Measurements from ENCODE around the gene ZBTB7A.
A peak's percentile ranks its signal among the peaks of the same experiment; 100 is the strongest.
"Not testable (repeated sequence)": the region's sequence is repeated elsewhere in the genome, so short reads cannot be mapped to it uniquely, and the experiment has no call there.

The ZBTB7A gene

GRCh38 chr19:4014541-4015491 lies 51.9 kb downstream of the ZBTB7A start:
- peak; percentile 32 for DNase-seq (ENCODE audit: low spot score)

GRCh38 chr19:4013886-4014540 lies 52.7 kb downstream of the ZBTB7A start:
- DNase-seq (ENCODE audit: low spot score): peak; percentile 12

DNA sequence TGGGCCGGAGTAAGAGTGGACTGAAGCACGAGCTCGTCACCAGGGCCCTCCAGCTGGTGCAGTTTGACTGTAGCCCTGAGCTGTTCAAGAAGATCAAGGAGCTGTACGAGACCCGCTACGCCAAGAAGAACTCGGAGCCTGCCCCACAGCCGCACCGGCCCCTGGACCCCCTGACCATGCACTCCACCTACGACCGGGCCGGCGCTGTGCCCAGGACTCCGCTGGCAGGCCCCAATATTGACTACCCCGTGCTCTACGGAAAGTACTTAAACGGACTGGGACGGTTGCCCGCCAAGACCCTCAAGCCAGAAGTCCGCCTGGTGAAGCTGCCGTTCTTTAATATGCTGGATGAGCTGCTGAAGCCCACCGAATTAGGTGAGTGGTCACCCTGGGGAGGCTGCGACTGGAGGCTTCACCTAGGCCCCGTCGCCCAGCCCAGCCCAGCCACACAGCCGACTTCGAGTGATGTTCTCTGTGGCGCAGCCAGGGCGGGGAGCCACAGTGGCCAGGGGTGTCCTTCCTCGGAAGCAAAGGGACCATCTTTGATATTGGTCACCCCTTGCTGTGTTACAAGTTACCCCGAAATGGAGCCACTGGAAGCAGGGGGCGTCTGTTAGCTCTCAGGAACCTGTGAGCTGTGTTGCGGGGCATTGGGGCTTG lies 53.6 kb downstream of the ZBTB7A start:
- DNase-seq (ENCODE audit: low spot score): peak; percentile 14

DNA sequence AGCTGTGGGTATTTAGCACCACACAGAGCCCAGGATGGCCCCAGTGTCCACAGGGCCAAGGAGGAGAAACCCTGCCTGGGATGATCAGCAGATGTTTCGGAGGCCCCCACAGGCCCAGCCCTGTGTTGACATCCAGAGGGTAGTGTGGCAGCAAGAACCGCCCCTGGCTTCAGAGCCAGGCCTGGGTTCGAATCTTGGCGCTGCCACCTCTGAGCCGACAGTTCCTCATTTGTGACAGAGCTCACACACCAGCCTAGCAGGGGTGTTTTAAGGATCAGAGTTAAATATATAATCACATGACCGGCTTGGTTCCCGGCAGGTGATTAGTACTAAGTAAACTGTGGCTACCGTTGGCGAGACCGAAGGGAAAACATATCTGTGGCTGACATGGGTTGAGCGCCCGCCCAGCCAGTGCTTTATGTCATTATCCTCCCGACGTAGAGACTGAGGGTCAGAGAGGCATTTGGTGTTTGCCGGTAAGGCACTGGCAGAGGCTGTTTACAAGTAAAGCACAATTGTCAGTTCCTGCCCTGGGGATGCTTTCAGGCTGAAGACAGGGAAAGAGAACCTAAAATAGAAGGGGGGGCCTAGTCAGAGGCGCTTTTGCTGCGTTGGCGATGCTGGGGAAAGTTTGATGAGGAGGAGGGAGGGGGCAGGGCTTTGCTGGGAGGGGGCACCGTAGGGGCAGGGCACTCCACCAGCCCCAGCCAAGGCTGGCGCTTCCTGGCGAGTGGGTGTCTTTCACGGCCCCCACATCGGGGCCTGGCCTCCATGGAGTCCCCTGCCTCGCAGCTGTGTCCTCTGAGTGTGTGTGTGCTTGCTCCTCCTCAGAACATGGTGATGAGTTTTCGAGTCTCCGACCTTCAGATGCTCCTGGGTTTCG lies 54.4 kb downstream of the ZBTB7A start:
- DNase-seq (ENCODE audit: low spot score): peak; percentile 24

GRCh38 chr19:4011430-4011829 lies 55.3 kb downstream of the ZBTB7A start:
- not testable (repeated sequence) for DNase-seq (ENCODE audit: low spot score)

DNA sequence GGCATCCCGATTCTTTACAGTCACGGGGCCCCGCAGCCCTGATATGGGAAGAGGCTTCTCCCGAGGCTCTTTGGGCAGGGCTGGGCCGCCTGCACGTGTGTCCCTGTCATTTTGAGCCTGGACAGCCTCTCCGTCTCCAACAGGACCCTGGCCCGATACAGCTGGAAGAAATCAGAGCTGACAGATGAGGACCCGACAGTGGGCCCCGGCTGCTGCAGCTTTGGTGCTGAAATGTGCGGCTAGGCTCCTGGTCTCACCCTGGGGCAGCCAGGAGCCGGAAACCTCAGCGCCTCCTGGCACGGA lies 55.9 kb downstream of the ZBTB7A start:
- DNase-seq (ENCODE audit: low spot score): no peak

- peak; percentile 44 for DNase-seq (ENCODE audit: low spot score)
Observed at GRCh38 chr19:4009990-4010807, 56.5 kb downstream of the ZBTB7A start.

- peak; percentile 52 for DNase-seq (ENCODE audit: low spot score)
Observed at GRCh38 chr19:4007836-4008539, 58.7 kb downstream of the ZBTB7A start.

DNA sequence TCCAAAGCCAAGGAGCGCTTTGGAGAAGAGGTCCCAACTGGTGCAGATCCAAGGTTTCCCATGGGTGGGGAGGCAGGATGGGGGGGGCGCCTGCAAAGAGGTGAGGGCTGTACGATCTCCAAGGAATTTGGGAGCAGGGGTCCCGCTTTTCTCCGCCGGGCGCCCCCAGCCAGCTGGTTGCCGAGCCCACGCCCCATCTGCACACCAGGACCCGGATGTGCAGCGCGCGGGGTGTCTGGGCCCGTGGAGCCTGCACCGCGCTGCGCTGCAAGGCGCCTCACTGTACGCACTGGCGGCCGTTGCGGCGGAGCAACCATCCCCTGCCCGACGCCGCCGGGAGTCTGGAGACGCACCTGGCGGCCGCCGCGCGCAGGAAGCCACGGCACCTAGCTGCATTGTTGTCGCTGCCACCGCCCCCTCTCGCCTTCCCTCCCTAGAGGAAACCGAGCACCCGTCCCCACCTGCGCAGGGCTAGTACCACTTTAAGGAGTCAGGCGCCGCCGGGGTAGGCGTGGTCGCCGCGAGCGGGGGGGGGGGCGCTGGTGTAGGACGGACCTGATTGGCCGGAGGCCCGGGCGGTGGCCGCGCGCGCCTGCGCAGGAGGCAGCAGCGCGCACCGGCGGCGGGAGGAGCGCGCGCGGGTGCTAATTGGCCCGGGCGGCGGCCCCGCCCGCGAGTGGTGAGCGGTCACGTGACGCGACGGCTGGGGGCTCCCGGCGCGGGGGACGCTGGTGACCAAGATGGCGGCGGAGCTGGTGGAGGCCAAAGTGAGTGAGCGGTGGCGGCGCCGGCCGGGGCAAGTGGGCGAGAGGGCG lies 59.5 kb downstream of the ZBTB7A start, which contains the start of gene PIAS4:
TSS of gene PIAS4 (plus strand) at position 716 of the 815 bp plus-strand sequence. CDS start at position 741, 25 bp downstream.
- peak; percentile 100 for DNase-seq (ENCODE audit: low spot score)

GRCh38 chr19:4005436-4005835 lies 61.3 kb downstream of the ZBTB7A start:
- DNase-seq (ENCODE audit: low spot score): not testable (repeated sequence)

DNA sequence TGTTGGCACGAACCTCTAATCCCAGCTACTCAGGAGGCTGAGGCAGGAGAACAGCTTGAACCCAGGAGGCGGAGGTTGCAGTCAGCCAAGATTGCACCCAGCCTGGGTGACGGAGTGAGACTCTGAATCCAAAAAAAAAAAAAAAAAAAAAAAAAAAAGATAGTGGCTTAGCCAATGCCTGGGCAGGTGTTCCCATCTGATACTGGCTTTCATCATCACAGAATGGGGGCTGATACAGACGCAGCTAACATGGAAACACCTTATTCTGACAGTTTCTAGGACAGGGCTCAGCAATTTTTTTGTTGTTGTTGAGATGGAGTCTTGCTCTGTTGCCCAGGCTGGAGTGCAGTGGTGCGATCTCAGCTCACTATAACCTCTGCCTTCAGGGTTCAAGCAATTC lies 65.9 kb downstream of the ZBTB7A start:
- DNase-seq (ENCODE audit: low spot score): not testable (repeated sequence)

DNA sequence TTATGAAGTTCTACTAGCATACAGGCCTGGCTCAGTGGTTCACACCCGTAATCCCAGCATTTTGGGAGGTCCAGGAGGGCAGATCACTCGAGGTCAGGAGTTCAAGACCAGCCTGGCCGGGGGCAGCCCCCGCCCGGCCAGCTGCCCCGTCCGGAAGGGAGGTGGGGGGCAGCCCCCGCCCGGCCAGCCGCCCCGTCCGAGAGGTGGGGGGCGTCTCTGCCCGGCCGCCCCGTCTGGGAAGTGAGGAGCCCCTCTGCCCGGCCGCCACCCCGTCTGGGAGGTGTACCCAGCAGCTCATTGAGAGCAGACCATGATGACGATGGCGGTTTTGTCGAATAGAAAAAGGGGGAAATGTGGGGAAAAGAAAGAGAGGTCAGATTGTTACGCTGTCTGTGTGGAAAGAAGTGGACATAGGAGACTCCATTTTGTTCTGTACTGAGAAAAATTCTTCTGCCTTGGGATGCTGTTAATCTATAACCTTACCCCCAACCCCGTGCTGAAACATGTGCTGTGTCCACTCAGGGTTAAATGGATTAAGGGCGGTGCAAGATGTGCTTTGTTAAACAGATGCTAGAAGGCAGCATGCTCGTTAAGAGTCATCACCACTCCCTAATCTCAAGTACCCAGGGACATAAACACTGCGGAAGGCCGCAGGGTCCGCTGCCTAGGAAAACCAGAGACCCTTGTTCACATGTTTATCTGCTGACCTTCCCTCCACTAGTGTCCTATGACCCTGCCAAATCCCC lies 67.9 kb downstream of the ZBTB7A start:
- not testable (repeated sequence) for DNase-seq (ENCODE audit: low spot score)

DNA sequence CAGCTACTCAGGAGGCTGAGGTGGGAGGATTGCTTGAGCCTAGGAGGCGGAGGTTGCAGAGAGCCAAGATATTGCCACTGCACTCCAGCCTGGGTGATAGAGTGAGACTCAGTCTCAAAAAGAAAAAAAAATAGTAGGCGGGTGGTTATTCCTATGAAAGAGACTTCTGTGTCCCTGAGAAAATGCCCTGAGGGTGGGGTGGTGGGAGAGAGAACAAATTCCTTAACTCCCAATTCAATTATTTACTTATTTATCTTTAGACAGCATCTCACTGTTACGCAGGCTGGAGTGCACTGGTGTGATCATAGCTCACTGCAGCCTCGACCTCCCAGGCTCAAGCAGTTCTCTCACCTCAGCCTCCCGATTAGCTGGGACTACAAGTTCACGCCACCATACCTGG lies 71.1 kb downstream of the ZBTB7A start:
- no peak for DNase-seq (ENCODE audit: low spot score)
